Endothelial cell of umbilical vein (primary cell): ENCODE results near the gene JARID2. TPM values are rescaled to one million over a fixed set of nuclear protein-coding genes. Genes with fewer than 3 reads are reported as not detected.

Experiments used
- BruUV-seq: library from RNA; stranded (reverse); fragments of 400-500 nt; replicated peaks from 2 replicates; lab custom pipeline; 2021; lab: Mats Ljungman, UMichigan
- CTCF ChIA-PET: fragments of 300-600, 350-600 bp; sonication (Branson Sonifier 250); formaldehyde crosslinking; loops from one replicate; lab custom pipeline; 2021; ENCODE audit warnings: antibody characterized with exemption, inconsistent platforms; lab: Charles Lee
- POLR2A ChIA-PET: fragments of 300-600, 350-600 bp; sonication (Branson Sonifier 250); formaldehyde crosslinking; loops from one replicate; lab custom pipeline; 2021; ENCODE audit warnings: antibody characterized with exemption, inconsistent platforms; lab: Charles Lee
- DNase-seq: peaks from one replicate; pipeline ENCODE4 v3.0.0-alpha.2; 2011; ENCODE audit warnings: low read depth, low spot score
- FAIRE-seq: peaks from 2 replicates; lab custom pipeline; 2011; peaks lifted over from hg19 to GRCh38; lab: Jason Lieb, UNC
- H2AFZ ChIP-seq: 2 replicates; pipeline ENCODE4 v1.6.0; 2012; ENCODE audit warnings: low read depth, low read length, control low read depth, inconsistent platforms
- H3K27ac ChIP-seq: 2 replicates; pipeline ENCODE4 v1.5.1; 2011; ENCODE audit warnings: low read depth, mild to moderate bottlenecking, control low read depth, low read length, moderate library complexity; ENCODE audit not compliant: insufficient read depth
- H3K27me3 ChIP-seq, 2 experiments: 2 replicates each; pipeline versions ENCODE4 v1.6.0 to v1.6.1; 2011; ENCODE audit warnings: low read length in 2 of 2, mixed read lengths in 1 of 2; ENCODE audit not compliant: control insufficient read depth in 2 of 2, insufficient read depth in 2 of 2
- H3K36me3 ChIP-seq, 2 experiments: 2 replicates in 1 of 2; 3 replicates in 1 of 2; pipeline ENCODE4 v1.5.1; 2011; ENCODE audit warnings: low read length in 2 of 2, mild to moderate bottlenecking in 1 of 2, moderate library complexity in 1 of 2; ENCODE audit not compliant: control insufficient read depth in 2 of 2, insufficient read depth in 2 of 2; ENCODE audit errors: extremely low read depth in 1 of 2
- H3K4me1 ChIP-seq: 3 replicates; pipeline ENCODE4 v1.5.1; 2011; ENCODE audit warnings: mild to moderate bottlenecking, low read length; ENCODE audit not compliant: control insufficient read depth, insufficient read depth; ENCODE audit errors: extremely low read depth
- H3K4me2 ChIP-seq: 2 replicates; pipeline ENCODE4 v1.6.1; 2011; ENCODE audit warnings: low read length, control low read depth, mixed read lengths; ENCODE audit not compliant: insufficient read depth
- H3K4me3 ChIP-seq, 3 experiments: fragments of 200-600 bp in 1 of 3; sonication (generic), shearing (Covaris generic) in 1 of 3; replicated peaks in 1 of 3; 2 replicates each; pipeline ENCODE4 v1.5.1; 2011 to 2016; ENCODE audit warnings: control low read depth in 3 of 3, low read length in 3 of 3, mild to moderate bottlenecking in 2 of 3, inconsistent platforms in 1 of 3, low read depth in 1 of 3, moderate library complexity in 1 of 3; ENCODE audit not compliant: insufficient read depth in 1 of 3
- H3K79me2 ChIP-seq: 2 replicates; pipeline ENCODE4 v1.6.0; 2012; ENCODE audit warnings: low read length, inconsistent platforms; ENCODE audit not compliant: control insufficient read depth, insufficient read depth
- H3K9ac ChIP-seq: replicated peaks from 2 replicates; pipeline ENCODE3; 2011; ENCODE audit warnings: low read length, control low read depth; ENCODE audit not compliant: insufficient read depth; ENCODE audit errors: extremely low read depth
- H3K9me1 ChIP-seq: replicated peaks from 3 replicates; pipeline ENCODE4 v1.6.0; 2011; ENCODE audit warnings: mild to moderate bottlenecking, low read length; ENCODE audit not compliant: control insufficient read depth, insufficient read depth; ENCODE audit errors: extremely low read depth
- H3K9me3 ChIP-seq: replicated peaks from 2 replicates; pipeline ENCODE4 v1.5.1; 2012; ENCODE audit warnings: low read length, inconsistent platforms; ENCODE audit not compliant: control insufficient read depth, insufficient read depth
- H4K20me1 ChIP-seq: replicated peaks from 2 replicates; pipeline ENCODE3; 2011; ENCODE audit warnings: mild to moderate bottlenecking, low read length; ENCODE audit not compliant: control insufficient read depth, insufficient read depth; ENCODE audit errors: extremely low read depth
- CTCF ChIP-seq, 2 donors: IDR thresholded peaks; 1 replicate in 1 of 2; 2 replicates in 1 of 2; pipeline ENCODE4 v1.5.1; 2011; ENCODE audit warnings: low read length in 2 of 2, mild to moderate bottlenecking in 2 of 2, moderate library complexity in 2 of 2, control low read depth in 1 of 2, inconsistent platforms in 1 of 2, low read depth in 1 of 2; ENCODE audit not compliant: insufficient read depth in 1 of 2; ENCODE audit errors: extremely low read depth in 1 of 2
- EZH2 ChIP-seq: IDR thresholded peaks from 2 replicates; pipeline ENCODE4 v1.6.1; 2012; ENCODE audit warnings: borderline replicate concordance, low read depth, mild to moderate bottlenecking, moderate library complexity, low read length, inconsistent platforms; ENCODE audit not compliant: severe bottlenecking
- FOS ChIP-seq: IDR thresholded peaks from 2 replicates; pipeline ENCODE4 v1.6.1; 2011; ENCODE audit warnings: mild to moderate bottlenecking, low read length, moderate library complexity, borderline replicate concordance; ENCODE audit not compliant: insufficient read depth
- GATA2 ChIP-seq: IDR thresholded peaks from 2 replicates; pipeline ENCODE4 v1.7.0; 2011; ENCODE audit warnings: low read depth, mild to moderate bottlenecking, moderate library complexity, mixed read lengths, low read length; ENCODE audit not compliant: insufficient read length, insufficient read depth
- JUN ChIP-seq: IDR thresholded peaks from 2 replicates; pipeline ENCODE4 v1.6.1; 2011; ENCODE audit warnings: borderline replicate concordance, low read depth; ENCODE audit not compliant: insufficient read length, insufficient read depth
- MAX ChIP-seq: IDR thresholded peaks from 2 replicates; pipeline ENCODE4 v1.6.1; 2011; ENCODE audit not compliant: insufficient read depth, insufficient read length
- MYC ChIP-seq: IDR thresholded peaks from one replicate; pipeline ENCODE4 v1.6.1; 2011; ENCODE audit warnings: mild to moderate bottlenecking, low read depth, low read length
- POLR2A ChIP-seq: IDR thresholded peaks from 2 replicates; pipeline ENCODE4 v1.6.1; 2012; ENCODE audit warnings: low read depth, mild to moderate bottlenecking, control low read depth, low read length
- POLR2AphosphoS5 ChIP-seq: IDR thresholded peaks from 2 replicates; pipeline ENCODE4 v1.6.1; 2012; ENCODE audit warnings: low read depth, mild to moderate bottlenecking, control low read depth, low read length, moderate library complexity; ENCODE audit not compliant: insufficient read depth
- dilution Hi-C: fragments of 300-500 bp; cut with MboI; formaldehyde crosslinking; loops from one replicate; pipeline ENCODE4 v1.15.0; 2019; ENCODE audit warnings: low sequenced_read_pairs; ENCODE audit not compliant: extremely low pct_ligation_motif_present
- intact Hi-C: fragments of 100-400 bp; cut with micrococcal nuclease; formaldehyde crosslinking; loops from one replicate; pipeline ENCODE4 v1.10.0; 2022
- polyA plus RNA-seq, 4 experiments: library from polyadenylated mRNA; depleted of rRNA in 3 of 4; stranded (reverse) in 3 of 4; unstranded in 1 of 4; fragments of >200 nt; gene quantifications; 2 replicates each; pipeline versions ENCODE4 v1.2.1 to v1.2.3, GENCODE V29; 2011 to 2012; ENCODE audit warnings: missing spikeins in 1 of 4
- total RNA-seq: library from RNA; stranded (reverse); gene quantifications from 2 replicates; pipeline ENCODE4 v1.2.3, GENCODE V29; 2021

JARID2 gene
- total and polyA plus RNA-seq, 2 donors (not counting 3 experiments of a cell fraction or from before 2014, with no cell fraction given): 2.9 to 10.6 TPM

GRCh38 chr6:15510121-15510520, 264.3 kb downstream of the JARID2 start:
- BruUV-seq: no TSS peak

More at GRCh38 chr6:15510121-15510520, 264.3 kb downstream of the JARID2 start:
- intact Hi-C loops (no loop called here), dilution Hi-C loops (no loop called here)
- Histone ChIP-seq H3K4me2 (no peak overlapping the region), H3K79me2 (no peaks in the 10 kb centered on the region), H3K4me3 (no peak overlapping the region), H3K4me1 (peaks cover 6% of the 10 kb centered on the region), H3K27ac (no peak overlapping the region), H3K9ac (no peak overlapping the region), H4K20me1 (no peaks in the 10 kb centered on the region), H3K27me3 (no peaks in the 10 kb centered on the region), H3K36me3 (peaks cover 0 to 7% of the 10 kb centered on the region in 2 experiments), H2AFZ (no peak overlapping the region), H3K9me1 (no peaks in the 10 kb centered on the region), H3K9me3 (no peaks in the 10 kb centered on the region)
- no peak for DNase-seq
- CTCF ChIA-PET: no interaction called here
- no peak for FAIRE-seq
- POLR2A ChIA-PET: no interaction called here
- TF ChIP-seq EZH2 (no peak), POLR2A (no peak), CTCF (IDR thresholded peaks at IDR 0.05; ENCODE audit: extremely low read depth in 1 of 2, insufficient read depth in 1 of 2, low read depth in 1 of 2, low read length in 2 of 2) (no peak), FOS (no peak), POLR2AphosphoS5 (no peak), JUN (no peak), MAX (no peak), GATA2 (no peak), MYC (no peak)
